HG03342 (cell line): ENCODE results near the gene TBC1D5.
"Not testable (repeated sequence)": the region's sequence is repeated elsewhere in the genome, so short reads cannot be mapped to it uniquely, and the experiment has no call there.

Experiments used
- ATAC-seq: cut with Tn5 transposase; IDR thresholded peaks from one replicate; pipeline ENCODE4 v1.9.1; 2021; ENCODE audit warnings: mild to moderate bottlenecking, moderate library complexity; ENCODE audit not compliant: unreplicated experiment

The TBC1D5 gene

GRCh38 chr3:17423786-17424536 lies 318.5 kb downstream of the TBC1D5 start:
- ATAC-seq = no peak

GRCh38 chr3:17422636-17423035 lies 319.8 kb downstream of the TBC1D5 start:
- ATAC-seq = no peak

GRCh38 chr3:17420668-17421067 lies 321.8 kb downstream of the TBC1D5 start:
- no peak for ATAC-seq

GRCh38 chr3:17412950-17413530 lies 329.4 kb downstream of the TBC1D5 start:
- ATAC-seq = peak; percentile 91

- no peak for ATAC-seq
These were observed 331.1 kb downstream of the TBC1D5 start for GRCh38 chr3:17411157-17411877.

GRCh38 chr3:17407576-17407975 lies 334.9 kb downstream of the TBC1D5 start:
- no peak for ATAC-seq

- ATAC-seq = no peak
These were observed 337.9 kb downstream of the TBC1D5 start for GRCh38 chr3:17404548-17404947.

- ATAC-seq = no peak
These were observed 340.0 kb downstream of the TBC1D5 start for GRCh38 chr3:17402442-17402841.

- ATAC-seq = no peak
These were observed 340.5 kb downstream of the TBC1D5 start for GRCh38 chr3:17401912-17402311.

GRCh38 chr3:17399586-17399985 lies 342.8 kb downstream of the TBC1D5 start:
- peak; percentile 47 for ATAC-seq

GRCh38 chr3:17398959-17399551 lies 343.4 kb downstream of the TBC1D5 start:
- ATAC-seq = peak; percentile 96

- ATAC-seq = no peak
These were observed 346.4 kb downstream of the TBC1D5 start for GRCh38 chr3:17396036-17396435.

GRCh38 chr3:17394541-17395155 lies 347.8 kb downstream of the TBC1D5 start:
- ATAC-seq = no peak

GRCh38 chr3:17392516-17392915 lies 349.9 kb downstream of the TBC1D5 start:
- not testable (repeated sequence) for ATAC-seq

- ATAC-seq = no peak
These were observed 351.6 kb downstream of the TBC1D5 start for GRCh38 chr3:17390785-17391184.

- no peak for ATAC-seq
These were observed 355.3 kb downstream of the TBC1D5 start for GRCh38 chr3:17387108-17387507.

- no peak for ATAC-seq
These were observed 356.0 kb downstream of the TBC1D5 start for GRCh38 chr3:17386432-17386831.

GRCh38 chr3:17384567-17385296 lies 357.7 kb downstream of the TBC1D5 start:
- ATAC-seq = no peak

GRCh38 chr3:17373304-17373703 lies 369.1 kb downstream of the TBC1D5 start:
- no peak for ATAC-seq
